ENCODE measurements around the gene HIPK2.

GRCh38 chr7:139768249-139768824 is 9.5 kb downstream of the HIPK2 start:
- TF ChIP-seq SMC3 (IDR thresholded peaks at IDR 0.05; ENCODE audit: low read depth, low read length) (no peak), CTCF (conservative IDR thresholded peaks at IDR 0.05; ENCODE audit: low read depth, low read length) (no peak), POLR2A (IDR thresholded peaks at IDR 0.05; ENCODE audit: low read depth, low read length) (no peak), RAD21 (IDR thresholded peaks at IDR 0.05; ENCODE audit: low read length) (no peak), ELK1 (IDR thresholded peaks at IDR 0.05; ENCODE audit: borderline replicate concordance, low read depth, low read length) (no peak), RCOR1 (IDR thresholded peaks at IDR 0.05; ENCODE audit: insufficient replicate concordance, low read length) (no peak), MXI1 (IDR thresholded peaks at IDR 0.05; ENCODE audit: borderline replicate concordance, low read depth, low read length) (no peak), RFX5 (IDR thresholded peaks at IDR 0.05; ENCODE audit: low read depth, low read length) (no peak), BHLHE40 (IDR thresholded peaks at IDR 0.05; ENCODE audit: low read depth, low read length) (no peak), CEBPB (IDR thresholded peaks at IDR 0.05; ENCODE audit: low read depth, low read length) (no peak), NFE2L2 (IDR thresholded peaks at IDR 0.05; ENCODE audit: low read depth, low read length) (no peak), MAFK (IDR thresholded peaks at IDR 0.05; ENCODE audit: low read depth, low read length) (no peak), CHD1 (IDR thresholded peaks at IDR 0.05; ENCODE audit: low read depth, low read length) (no peak), USF2 (IDR thresholded peaks at IDR 0.05; ENCODE audit: low read depth, low read length) (no peak)

Measured in IMR-90 (cell line).